ENCODE measurements around the gene PCDHA4.
"Not testable (repeated sequence)": the region's sequence is repeated elsewhere in the genome, so short reads cannot be mapped to it uniquely, and the experiment has no call there.

Gene PCDHA4

GRCh38 chr5:140806834-140807775, at the start of gene PCDHA4:
Gene PCDHA4 (plus strand): TSS chr5:140807068.
- DNase-seq (ENCODE audit: low read depth in 2 of 2): no peak

GRCh38 chr5:140764177-140764973, 42.5 kb upstream of the PCDHA4 start:
- no peak for DNase-seq (ENCODE audit: low read depth in 2 of 2)

- no peak for DNase-seq (ENCODE audit: low read depth in 2 of 2)
Observed at GRCh38 chr5:140767444-140767843, 39.4 kb upstream of the PCDHA4 start.

- DNase-seq (ENCODE audit: low read depth in 2 of 2): no peak
Observed at GRCh38 chr5:140780512-140780911, 26.4 kb upstream of the PCDHA4 start.

GRCh38 chr5:140785905-140786686, 20.8 kb upstream of the PCDHA4 start, which contains the start of gene PCDHA1:
Gene PCDHA1 (plus strand): TSS chr5:140786140.
- DNase-seq (ENCODE audit: low read depth in 2 of 2): no peak

GRCh38 chr5:140787422-140787821, 19.4 kb upstream of the PCDHA4 start:
- not testable (repeated sequence) for DNase-seq (ENCODE audit: low read depth in 2 of 2)

GRCh38 chr5:140787849-140788504, 18.9 kb upstream of the PCDHA4 start:
- DNase-seq (ENCODE audit: low read depth in 2 of 2): not testable (repeated sequence)

GRCh38 chr5:140791089-140791488, 15.8 kb upstream of the PCDHA4 start:
- no peak for DNase-seq (ENCODE audit: low read depth in 2 of 2)

GRCh38 chr5:140794595-140795258, 12.1 kb upstream of the PCDHA4 start, which contains the start of gene PCDHA2:
Gene PCDHA2 (plus strand): TSS chr5:140794852.
- no peak for DNase-seq (ENCODE audit: low read depth in 2 of 2)

GRCh38 chr5:140795259-140795641, 11.6 kb upstream of the PCDHA4 start:
- DNase-seq (ENCODE audit: low read depth in 2 of 2): no peak

GRCh38 chr5:140796072-140796717, 10.7 kb upstream of the PCDHA4 start:
- DNase-seq (ENCODE audit: low read depth in 2 of 2): not testable (repeated sequence)

- no peak for DNase-seq (ENCODE audit: low read depth in 2 of 2)
Observed at GRCh38 chr5:140796718-140797095, 10.2 kb upstream of the PCDHA4 start.

- DNase-seq (ENCODE audit: low read depth in 2 of 2): no peak
Observed at GRCh38 chr5:140800816-140801493, 5.9 kb upstream of the PCDHA4 start, which contains the start of gene PCDHA3. Gene PCDHA3 (plus strand): TSS chr5:140801057.

- DNase-seq (ENCODE audit: low read depth in 2 of 2): no peak
Observed at GRCh38 chr5:140801494-140801841, 5.4 kb upstream of the PCDHA4 start.

- DNase-seq (ENCODE audit: low read depth in 2 of 2): not testable (repeated sequence)
Observed at GRCh38 chr5:140802381-140802780, 4.5 kb upstream of the PCDHA4 start.

GRCh38 chr5:140802781-140803271, 4.0 kb upstream of the PCDHA4 start:
- DNase-seq (ENCODE audit: low read depth in 2 of 2): no peak

GRCh38 chr5:140808241-140808888, 1.5 kb downstream of the PCDHA4 start:
- DNase-seq (ENCODE audit: low read depth in 2 of 2): not testable (repeated sequence)

GRCh38 chr5:140808889-140809291, 2.0 kb downstream of the PCDHA4 start:
- no peak for DNase-seq (ENCODE audit: low read depth in 2 of 2)
